Activated T-cell treated with anti-CD3 and anti-CD28 coated beads for 48 hours (primary cell): ENCODE results near the gene ACACA.
"Not testable (repeated sequence)": the region's sequence is repeated elsewhere in the genome, so short reads cannot be mapped to it uniquely, and the experiment has no call there.

Experiments
- DNase-seq: peaks from one replicate; pipeline ENCODE4 v3.0.0-alpha.2; 2020; ENCODE audit warnings: low read depth

The ACACA gene

GRCh38 chr17:37393352-37393751 is 13.3 kb downstream of the ACACA start:
- no peak for DNase-seq

GRCh38 chr17:37392024-37392590 is 14.5 kb downstream of the ACACA start:
- no peak for DNase-seq

GRCh38 chr17:37391146-37391545 is 15.5 kb downstream of the ACACA start:
- no peak for DNase-seq

- DNase-seq = no peak
These were observed 17.5 kb downstream of the ACACA start for GRCh38 chr17:37389160-37389559.

- DNase-seq = no peak
These were observed 18.4 kb downstream of the ACACA start for GRCh38 chr17:37388266-37388665.

GRCh38 chr17:37386462-37386861 is 20.2 kb downstream of the ACACA start:
- no peak for DNase-seq

- no peak for DNase-seq
These were observed 21.1 kb downstream of the ACACA start for GRCh38 chr17:37385474-37385990.

GRCh38 chr17:37384560-37385149 is 22.0 kb downstream of the ACACA start:
- DNase-seq = no peak

- no peak for DNase-seq
These were observed 24.6 kb downstream of the ACACA start for GRCh38 chr17:37382056-37382455.

- DNase-seq = no peak
These were observed 30.9 kb downstream of the ACACA start, which contains the start of gene C17orf78 for GRCh38 chr17:37375706-37376105. Gene C17orf78 (plus strand): TSS chr17:37375985. CDS start chr17:37376093, 108 bp downstream.

GRCh38 chr17:37373530-37374159 is 33.0 kb downstream of the ACACA start:
- peak; percentile 52 for DNase-seq

- DNase-seq = no peak
These were observed 38.1 kb downstream of the ACACA start for GRCh38 chr17:37368577-37368976.

GRCh38 chr17:37365589-37365988 is 41.0 kb downstream of the ACACA start:
- DNase-seq = no peak

- no peak for DNase-seq
These were observed 45.1 kb downstream of the ACACA start for GRCh38 chr17:37361543-37361942.

- DNase-seq = no peak
These were observed 46.0 kb downstream of the ACACA start for GRCh38 chr17:37360632-37361031.

- no peak for DNase-seq
These were observed 46.9 kb downstream of the ACACA start for GRCh38 chr17:37359682-37360188.

GRCh38 chr17:37358830-37359681 is 47.6 kb downstream of the ACACA start:
- DNase-seq = peak; percentile 97

- DNase-seq = peak; percentile 36
These were observed 48.4 kb downstream of the ACACA start for GRCh38 chr17:37358098-37358829.

GRCh38 chr17:37356796-37357569 is 49.7 kb downstream of the ACACA start:
- not testable (repeated sequence) for DNase-seq

GRCh38 chr17:37346863-37347402 is 59.7 kb downstream of the ACACA start:
- not testable (repeated sequence) for DNase-seq
